Measurements from ENCODE around the gene EHD1. TPM values are rescaled to one million over a fixed set of nuclear protein-coding genes. Genes with fewer than 3 reads are reported as not detected.
A peak's percentile ranks its signal among the peaks of the same experiment; 100 is the strongest.

The EHD1 gene
- polyA plus RNA-seq, 1 donor (not counting 4 experiments of a cell fraction or from before 2014, with no cell fraction given) = 73.9 TPM

DNA sequence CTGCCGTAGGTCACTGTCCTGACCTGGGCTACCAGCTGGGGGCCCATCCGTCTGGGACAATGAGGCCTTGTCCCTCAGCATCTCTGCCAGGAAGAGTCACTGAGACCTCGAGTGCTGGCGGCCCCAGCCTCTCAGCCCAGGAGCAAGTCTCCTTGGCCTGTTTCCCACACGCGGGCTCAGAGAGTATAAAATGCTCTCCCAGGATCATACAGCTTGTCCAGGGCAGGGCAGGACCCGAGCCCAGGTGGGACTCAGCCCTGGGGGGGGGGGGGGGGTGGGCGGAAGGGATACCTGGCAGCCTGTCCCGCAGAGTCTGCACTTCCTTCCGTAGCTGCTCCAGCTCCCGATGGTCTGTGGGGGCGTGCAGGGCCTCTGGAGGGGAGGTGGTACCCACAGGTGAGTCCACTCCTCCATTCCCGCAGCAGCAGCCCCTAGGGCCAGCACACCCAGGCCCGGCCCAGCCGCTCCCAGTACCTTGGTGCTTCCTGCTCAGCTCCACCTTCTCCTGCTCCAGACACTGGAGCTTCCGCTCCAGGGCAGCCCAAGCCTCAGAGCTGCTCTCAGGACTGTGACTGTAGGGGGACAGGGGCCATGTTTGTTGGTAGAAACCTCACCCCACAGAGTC is 41.9 kb downstream of the EHD1 start:
- dilution Hi-C loops (cut with MboI; ENCODE audit: extremely low pct_ligation_motif_present, low sequenced_read_pairs) = no loop called here
- H3K27me3 ChIP-seq (ENCODE audit: control insufficient read depth, extremely low read depth, insufficient read depth, low read length) = no peaks in the 10 kb centered on the region
- TF ChIP-seq, protein P1, sequence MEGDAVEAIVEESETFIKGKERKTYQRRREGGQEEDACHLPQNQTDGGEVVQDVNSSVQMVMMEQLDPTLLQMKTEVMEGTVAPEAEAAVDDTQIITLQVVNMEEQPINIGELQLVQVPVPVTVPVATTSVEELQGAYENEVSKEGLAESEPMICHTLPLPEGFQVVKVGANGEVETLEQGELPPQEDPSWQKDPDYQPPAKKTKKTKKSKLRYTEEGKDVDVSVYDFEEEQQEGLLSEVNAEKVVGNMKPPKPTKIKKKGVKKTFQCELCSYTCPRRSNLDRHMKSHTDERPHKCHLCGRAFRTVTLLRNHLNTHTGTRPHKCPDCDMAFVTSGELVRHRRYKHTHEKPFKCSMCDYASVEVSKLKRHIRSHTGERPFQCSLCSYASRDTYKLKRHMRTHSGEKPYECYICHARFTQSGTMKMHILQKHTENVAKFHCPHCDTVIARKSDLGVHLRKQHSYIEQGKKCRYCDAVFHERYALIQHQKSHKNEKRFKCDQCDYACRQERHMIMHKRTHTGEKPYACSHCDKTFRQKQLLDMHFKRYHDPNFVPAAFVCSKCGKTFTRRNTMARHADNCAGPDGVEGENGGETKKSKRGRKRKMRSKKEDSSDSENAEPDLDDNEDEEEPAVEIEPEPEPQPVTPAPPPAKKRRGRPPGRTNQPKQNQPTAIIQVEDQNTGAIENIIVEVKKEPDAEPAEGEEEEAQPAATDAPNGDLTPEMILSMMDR (optimal IDR thresholded peaks at IDR 0.05 in 1 of 3, IDR thresholded peaks at IDR 0.05 in 1 of 3, conservative IDR thresholded peaks at IDR 0.05 in 1 of 3; ENCODE audit: extremely low read depth in 1 of 3, insufficient read depth in 2 of 3, low read length in 3 of 3) = no peak
- no peak for TF ChIP-seq EZH2 (IDR thresholded peaks at IDR 0.05; ENCODE audit: low read length)
- H3K9me1 ChIP-seq (ENCODE audit: control insufficient read depth, extremely low read depth, insufficient read depth, low read length) = no peaks in the 10 kb centered on the region
- FAIRE-seq = no peak
- no peaks in the 10 kb centered on the region for H3K79me2 ChIP-seq (ENCODE audit: control insufficient read depth, insufficient read depth, low read length)
- peaks cover 20 to 41% of the 10 kb centered on the region in 2 experiments for H3K36me3 ChIP-seq (ENCODE audit: control insufficient read depth in 2 of 2, extremely low read depth in 1 of 2, insufficient read depth in 2 of 2, low read length in 2 of 2)
- H3K4me2 ChIP-seq (ENCODE audit: control insufficient read depth, extremely low read depth, insufficient read depth, low read depth, low read length) = no peak overlapping the region
- DNase-seq (ENCODE audit: low read depth, low spot score) = no peak
- H4K20me1 ChIP-seq (ENCODE audit: control insufficient read depth, extremely low read depth, insufficient read depth, low read length) = no peaks in the 10 kb centered on the region
- H3K9me3 ChIP-seq (ENCODE audit: control insufficient read depth, low read depth, low read length) = no peaks in the 10 kb centered on the region
- no peak overlapping the region for H2AFZ ChIP-seq (ENCODE audit: control insufficient read depth, low read length)
- H3K4me1 ChIP-seq (ENCODE audit: control insufficient read depth, extremely low read depth, insufficient read depth, low read length) = peaks cover 11% of the 10 kb centered on the region
- no peak overlapping the region for H3K4me3 ChIP-seq (ENCODE audit: control insufficient read depth in 2 of 3, extremely low read depth in 1 of 3, insufficient read depth in 2 of 3, low read depth in 1 of 3, low read length in 3 of 3)
- no peak overlapping the region for H3K27ac ChIP-seq (ENCODE audit: control insufficient read depth, insufficient read depth, low read length)
- no peak overlapping the region for H3K9ac ChIP-seq (ENCODE audit: control insufficient read depth, extremely low read depth, insufficient read depth, low read length)

DNA sequence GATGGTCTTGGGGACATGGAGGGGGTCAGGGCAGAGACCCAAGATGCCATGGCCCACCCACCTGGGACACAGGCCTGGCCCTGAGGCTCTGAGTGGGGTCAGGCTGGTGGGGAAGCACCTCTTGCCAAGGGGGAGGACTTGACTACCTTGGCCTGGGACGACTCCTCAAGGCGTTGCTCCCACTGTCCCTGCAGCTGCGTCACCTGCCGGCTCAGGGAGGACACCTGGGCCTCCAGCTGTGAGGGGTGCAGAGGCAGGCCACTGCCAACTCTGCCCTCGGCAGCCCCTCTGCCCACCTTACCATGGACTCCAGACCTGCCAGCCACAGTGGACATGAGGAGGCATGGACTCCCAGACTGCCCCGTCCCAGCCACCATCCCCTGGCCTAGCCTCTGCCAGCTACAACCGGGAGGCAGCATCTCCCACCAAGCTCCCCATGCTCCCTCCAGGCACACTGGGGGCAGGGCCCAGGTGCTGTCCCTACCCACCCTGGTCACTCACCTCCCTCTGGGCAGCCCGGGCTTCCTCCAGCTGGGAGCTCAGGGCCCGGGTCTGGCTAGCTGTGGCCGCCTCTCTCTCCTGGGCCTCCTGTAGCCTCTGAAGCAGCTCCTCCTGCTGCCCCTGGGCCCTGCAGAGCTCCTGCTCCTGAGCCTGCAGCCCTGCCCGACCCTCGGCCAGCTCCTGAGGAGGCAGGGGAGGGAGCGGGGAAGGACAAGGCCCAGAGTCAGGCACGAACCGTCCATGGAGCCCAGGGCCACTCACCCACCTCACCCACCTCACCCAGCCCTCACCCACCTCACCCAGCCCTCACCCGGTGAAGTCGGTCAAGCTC is 42.6 kb downstream of the EHD1 start:
- dilution Hi-C loops (cut with MboI; ENCODE audit: extremely low pct_ligation_motif_present, low sequenced_read_pairs) = no loop called here
- Histone ChIP-seq H3K27ac (ENCODE audit: control insufficient read depth, insufficient read depth, low read length) (peak overlapping the region; percentile 57), H3K9ac (ENCODE audit: control insufficient read depth, extremely low read depth, insufficient read depth, low read length) (peak overlapping the region; percentile 43)

More for the DNA sequence above, 42.6 kb downstream of the EHD1 start:
- Histone ChIP-seq H2AFZ (ENCODE audit: control insufficient read depth, low read length) (no peak overlapping the region), H3K36me3 (ENCODE audit: control insufficient read depth in 2 of 2, extremely low read depth in 1 of 2, insufficient read depth in 2 of 2, low read length in 2 of 2) (peaks cover 20 to 44% of the 10 kb centered on the region in 2 experiments), H3K4me3 (ENCODE audit: control insufficient read depth in 2 of 3, extremely low read depth in 1 of 3, insufficient read depth in 2 of 3, low read depth in 1 of 3, low read length in 3 of 3) (no peak overlapping the region), H3K4me2 (ENCODE audit: control insufficient read depth, extremely low read depth, insufficient read depth, low read depth, low read length) (peak overlapping the region; percentile 34), H3K9me3 (ENCODE audit: control insufficient read depth, low read depth, low read length) (no peaks in the 10 kb centered on the region), H3K9me1 (ENCODE audit: control insufficient read depth, extremely low read depth, insufficient read depth, low read length) (no peaks in the 10 kb centered on the region), H3K79me2 (ENCODE audit: control insufficient read depth, insufficient read depth, low read length) (no peaks in the 10 kb centered on the region), H3K27me3 (ENCODE audit: control insufficient read depth, extremely low read depth, insufficient read depth, low read length) (no peaks in the 10 kb centered on the region), H4K20me1 (ENCODE audit: control insufficient read depth, extremely low read depth, insufficient read depth, low read length) (no peaks in the 10 kb centered on the region), H3K4me1 (ENCODE audit: control insufficient read depth, extremely low read depth, insufficient read depth, low read length) (peaks cover 11% of the 10 kb centered on the region)
- DNase-seq (ENCODE audit: low read depth, low spot score) (no peak), FAIRE-seq (no peak)
- TF ChIP-seq, protein P1 (optimal IDR thresholded peaks at IDR 0.05 in 1 of 3, IDR thresholded peaks at IDR 0.05 in 1 of 3, conservative IDR thresholded peaks at IDR 0.05 in 1 of 3; ENCODE audit: extremely low read depth in 1 of 3, insufficient read depth in 2 of 3, low read length in 3 of 3) = no peak
- TF ChIP-seq EZH2 (IDR thresholded peaks at IDR 0.05; ENCODE audit: low read length) = no peak
